ENCODE measurements around the gene BSDC1.

GRCh38 chr1:32388641-32389040 lies 5.6 kb downstream of the BSDC1 start:
- no peak for TF ChIP-seq CTCF (IDR thresholded peaks at IDR 0.05)
- no peak for TF ChIP-seq ZFX (IDR thresholded peaks at IDR 0.05; ENCODE audit: borderline replicate concordance)

Data from 22Rv1 (cell line).